Measurements from ENCODE around the gene HERPUD2. TPM values are rescaled to one million over a fixed set of nuclear protein-coding genes. Genes with fewer than 3 reads are reported as not detected.

HERPUD2 gene
- total RNA-seq, 1 donor from 2014 or later: 45.2 TPM

DNA sequence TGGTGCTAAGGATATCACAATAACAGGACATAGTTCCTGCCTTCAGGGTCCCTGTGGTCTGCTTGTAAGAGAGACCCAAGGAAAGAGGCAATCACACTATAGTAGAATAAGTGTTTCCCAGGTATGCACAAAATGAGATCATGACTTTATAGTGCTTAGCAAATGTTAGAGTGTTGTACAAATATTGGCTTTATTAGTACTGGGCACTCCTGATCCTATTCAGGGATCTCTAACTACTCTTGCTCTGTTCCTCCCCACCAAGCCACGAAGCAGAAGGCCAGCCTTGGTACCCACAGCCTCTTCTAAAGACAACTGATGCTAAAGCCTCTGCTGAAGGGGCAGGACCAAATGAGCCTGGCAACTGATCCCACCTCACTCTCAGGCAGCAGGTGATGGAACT lies 75.1 kb downstream of the HERPUD2 start:
- DNase-seq (ENCODE audit: extremely low spot score in 2 of 2): no peak
- no peaks in the 10 kb centered on the region for H3K9me3 ChIP-seq
- TF ChIP-seq POLR2A (IDR thresholded peaks at IDR 0.05) (no peak), POLR2AphosphoS5 (IDR thresholded peaks at IDR 0.05; ENCODE audit: insufficient read depth in 1 of 2, low read depth in 1 of 2) (no peak)
- TF ChIP-seq, protein P1, sequence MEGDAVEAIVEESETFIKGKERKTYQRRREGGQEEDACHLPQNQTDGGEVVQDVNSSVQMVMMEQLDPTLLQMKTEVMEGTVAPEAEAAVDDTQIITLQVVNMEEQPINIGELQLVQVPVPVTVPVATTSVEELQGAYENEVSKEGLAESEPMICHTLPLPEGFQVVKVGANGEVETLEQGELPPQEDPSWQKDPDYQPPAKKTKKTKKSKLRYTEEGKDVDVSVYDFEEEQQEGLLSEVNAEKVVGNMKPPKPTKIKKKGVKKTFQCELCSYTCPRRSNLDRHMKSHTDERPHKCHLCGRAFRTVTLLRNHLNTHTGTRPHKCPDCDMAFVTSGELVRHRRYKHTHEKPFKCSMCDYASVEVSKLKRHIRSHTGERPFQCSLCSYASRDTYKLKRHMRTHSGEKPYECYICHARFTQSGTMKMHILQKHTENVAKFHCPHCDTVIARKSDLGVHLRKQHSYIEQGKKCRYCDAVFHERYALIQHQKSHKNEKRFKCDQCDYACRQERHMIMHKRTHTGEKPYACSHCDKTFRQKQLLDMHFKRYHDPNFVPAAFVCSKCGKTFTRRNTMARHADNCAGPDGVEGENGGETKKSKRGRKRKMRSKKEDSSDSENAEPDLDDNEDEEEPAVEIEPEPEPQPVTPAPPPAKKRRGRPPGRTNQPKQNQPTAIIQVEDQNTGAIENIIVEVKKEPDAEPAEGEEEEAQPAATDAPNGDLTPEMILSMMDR (IDR thresholded peaks at IDR 0.05): no peak
- no peaks in the 10 kb centered on the region for H3K4me1 ChIP-seq
- intact Hi-C loops (cut with DNase I): no loop called here
- H3K4me3 ChIP-seq: no peak overlapping the region
- no peaks in the 10 kb centered on the region for H3K36me3 ChIP-seq
- H3K27me3 ChIP-seq: no peaks in the 10 kb centered on the region
- no peak overlapping the region for H3K27ac ChIP-seq

DNA sequence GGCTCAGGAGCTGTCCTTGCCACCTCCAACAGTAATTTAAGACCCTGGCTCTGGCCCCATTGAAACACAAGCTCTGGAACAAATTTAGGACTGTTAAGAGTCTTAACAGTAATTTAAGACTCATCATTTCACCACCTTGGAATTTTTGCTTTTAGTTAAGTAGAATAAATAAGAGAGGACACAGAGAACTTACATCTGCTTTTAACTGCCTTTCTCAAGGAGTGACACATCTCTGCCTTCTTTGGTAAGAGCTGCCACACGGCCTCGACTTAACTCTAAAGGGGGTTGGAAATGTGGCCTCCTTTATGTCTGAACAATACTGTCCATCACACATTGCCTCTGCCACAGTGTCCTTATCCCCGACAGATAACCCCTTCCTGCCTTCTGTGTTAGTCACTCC lies 77.9 kb downstream of the HERPUD2 start:
- no peak for DNase-seq (ENCODE audit: extremely low spot score in 2 of 2)
- no peak overlapping the region for H3K27ac ChIP-seq
- no peaks in the 10 kb centered on the region for H3K9me3 ChIP-seq
- TF ChIP-seq POLR2AphosphoS5 (IDR thresholded peaks at IDR 0.05; ENCODE audit: insufficient read depth in 1 of 2, low read depth in 1 of 2) (no peak), POLR2A (IDR thresholded peaks at IDR 0.05) (no peak)
- TF ChIP-seq, protein P1 (IDR thresholded peaks at IDR 0.05): no peak
- no peaks in the 10 kb centered on the region for H3K27me3 ChIP-seq
- intact Hi-C loops (cut with DNase I): no loop called here
- no peaks in the 10 kb centered on the region for H3K4me1 ChIP-seq
- H3K4me3 ChIP-seq: no peak overlapping the region
- H3K36me3 ChIP-seq: no peaks in the 10 kb centered on the region

DNA sequence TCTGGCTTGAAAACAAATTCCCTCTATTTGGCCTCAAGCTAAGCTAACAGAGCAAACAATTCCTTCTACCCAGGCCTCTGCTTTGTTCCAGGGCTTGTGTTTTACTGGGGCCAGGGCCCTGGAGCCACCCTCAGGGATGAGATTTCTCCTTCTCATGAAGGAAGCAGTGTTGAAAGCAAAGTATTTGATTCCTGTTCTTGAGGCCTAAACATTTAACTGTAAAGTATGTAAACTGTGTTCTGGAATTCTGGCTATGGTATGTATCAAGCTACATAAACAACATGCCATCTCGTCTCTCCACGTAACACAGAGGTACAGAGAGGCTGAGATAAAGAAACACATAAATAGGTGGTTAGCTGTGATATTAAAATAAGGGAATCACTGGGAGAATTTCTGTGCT lies 81.8 kb downstream of the HERPUD2 start:
- no peaks in the 10 kb centered on the region for H3K4me1 ChIP-seq
- TF ChIP-seq, protein P1 (IDR thresholded peaks at IDR 0.05): no peak
- TF ChIP-seq POLR2A (IDR thresholded peaks at IDR 0.05) (no peak), POLR2AphosphoS5 (IDR thresholded peaks at IDR 0.05; ENCODE audit: insufficient read depth in 1 of 2, low read depth in 1 of 2) (no peak)
- H3K36me3 ChIP-seq: no peaks in the 10 kb centered on the region
- no peaks in the 10 kb centered on the region for H3K9me3 ChIP-seq
- H3K27ac ChIP-seq: no peak overlapping the region
- no peak overlapping the region for H3K4me3 ChIP-seq
- H3K27me3 ChIP-seq: no peaks in the 10 kb centered on the region
- intact Hi-C loops (cut with DNase I): no loop called here
- DNase-seq (ENCODE audit: extremely low spot score in 2 of 2): no peak

DNA sequence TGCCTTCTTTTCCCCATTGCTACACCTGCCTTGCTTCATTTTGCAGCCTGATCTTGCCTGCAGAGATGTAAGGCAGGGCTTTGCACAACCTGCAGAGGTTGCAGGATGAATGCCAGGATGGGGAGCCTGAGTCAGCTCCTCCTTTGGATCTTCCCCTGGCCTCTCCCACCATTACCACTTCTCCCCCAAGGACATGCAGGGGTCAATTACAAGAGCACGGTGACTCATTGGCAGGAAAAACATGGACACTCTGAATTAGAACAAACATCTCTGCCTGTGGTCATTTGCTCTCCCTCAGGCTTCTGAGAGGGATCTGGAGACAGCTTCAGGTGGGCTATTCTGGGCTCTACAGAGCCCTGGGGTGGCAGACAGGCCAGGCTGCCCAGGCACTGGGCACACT lies 89.2 kb downstream of the HERPUD2 start:
- no peaks in the 10 kb centered on the region for H3K9me3 ChIP-seq

DNA sequence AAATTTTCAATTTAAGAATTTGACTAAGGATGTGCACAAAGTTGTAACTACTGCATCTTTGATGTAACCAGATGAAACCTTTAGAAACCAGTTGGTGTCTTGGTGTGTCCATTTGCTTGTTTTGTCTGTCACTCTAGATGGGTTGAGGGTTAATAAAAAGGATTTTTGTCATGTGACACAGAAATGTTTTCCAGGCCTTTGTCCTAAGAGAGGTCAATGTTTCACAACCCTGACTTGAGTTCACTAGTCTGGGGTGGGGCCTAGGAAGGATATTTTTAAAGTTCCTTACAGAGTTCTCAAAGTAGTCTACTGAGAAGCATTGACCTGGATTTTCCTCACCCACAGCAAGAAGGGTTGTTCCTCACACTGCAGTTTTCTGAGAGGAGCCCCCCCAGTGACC lies 90.3 kb downstream of the HERPUD2 start:
- intact Hi-C loops (cut with DNase I): no loop called here
- H3K9me3 ChIP-seq: no peaks in the 10 kb centered on the region
- H3K4me3 ChIP-seq: no peak overlapping the region
- no peak for DNase-seq (ENCODE audit: extremely low spot score in 2 of 2)
- TF ChIP-seq, protein P1 (IDR thresholded peaks at IDR 0.05): no peak
- TF ChIP-seq POLR2AphosphoS5 (IDR thresholded peaks at IDR 0.05; ENCODE audit: insufficient read depth in 1 of 2, low read depth in 1 of 2): no peak
- TF ChIP-seq POLR2A (IDR thresholded peaks at IDR 0.05): no peak
- no peak overlapping the region for H3K27ac ChIP-seq
- H3K36me3 ChIP-seq: no peaks in the 10 kb centered on the region
- no peaks in the 10 kb centered on the region for H3K27me3 ChIP-seq
- H3K4me1 ChIP-seq: no peaks in the 10 kb centered on the region

More for the DNA sequence above, 89.2 kb downstream of the HERPUD2 start:
- no peaks in the 10 kb centered on the region for H3K36me3 ChIP-seq
- DNase-seq (ENCODE audit: extremely low spot score in 2 of 2): no peak
- no peak overlapping the region for H3K4me3 ChIP-seq
- TF ChIP-seq POLR2AphosphoS5 (IDR thresholded peaks at IDR 0.05; ENCODE audit: insufficient read depth in 1 of 2, low read depth in 1 of 2) (no peak), POLR2A (IDR thresholded peaks at IDR 0.05) (no peak)
- TF ChIP-seq, protein P1 (IDR thresholded peaks at IDR 0.05): no peak
- no peaks in the 10 kb centered on the region for H3K4me1 ChIP-seq
- intact Hi-C loops (cut with DNase I): no loop called here
- H3K27me3 ChIP-seq: no peaks in the 10 kb centered on the region
- H3K27ac ChIP-seq: no peak overlapping the region
